ENCODE results near the gene CAPN2.
"Not testable (repeated sequence)": the region's sequence is repeated elsewhere in the genome, so short reads cannot be mapped to it uniquely, and the experiment has no call there.

Gene CAPN2

DNA sequence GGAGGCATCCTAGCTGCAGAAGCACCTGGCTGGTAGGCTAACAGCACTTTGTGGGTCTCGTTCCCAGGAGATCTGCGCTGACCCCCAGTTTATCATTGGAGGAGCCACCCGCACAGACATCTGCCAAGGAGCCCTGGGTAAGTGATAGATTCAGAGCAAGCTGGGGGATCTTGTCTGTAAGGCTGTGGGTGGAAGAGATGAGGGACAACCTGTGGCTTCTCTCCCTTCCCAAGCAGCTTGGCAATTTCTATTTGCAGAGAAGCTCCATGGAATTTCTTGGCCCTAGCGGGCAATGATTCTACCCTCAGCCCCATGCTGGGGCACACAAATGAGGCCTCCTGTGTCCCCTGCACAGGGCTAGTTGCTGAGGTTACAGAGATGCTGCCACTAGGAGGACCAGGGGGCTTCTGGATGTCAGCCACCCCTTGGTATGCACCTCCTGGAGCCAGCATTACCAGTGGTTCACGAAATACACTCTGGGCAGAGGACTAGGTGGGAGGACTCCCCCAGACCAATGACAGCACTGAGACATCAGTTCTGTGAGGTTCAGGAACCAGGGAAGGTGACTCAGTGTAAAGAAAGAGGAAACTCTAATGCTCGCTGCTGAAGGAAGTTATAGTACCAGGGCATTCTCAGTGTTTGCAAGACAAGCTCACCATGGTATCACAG lies 5.5 kb downstream of the CAPN2 start:
- DNase-seq, result no peak

DNA sequence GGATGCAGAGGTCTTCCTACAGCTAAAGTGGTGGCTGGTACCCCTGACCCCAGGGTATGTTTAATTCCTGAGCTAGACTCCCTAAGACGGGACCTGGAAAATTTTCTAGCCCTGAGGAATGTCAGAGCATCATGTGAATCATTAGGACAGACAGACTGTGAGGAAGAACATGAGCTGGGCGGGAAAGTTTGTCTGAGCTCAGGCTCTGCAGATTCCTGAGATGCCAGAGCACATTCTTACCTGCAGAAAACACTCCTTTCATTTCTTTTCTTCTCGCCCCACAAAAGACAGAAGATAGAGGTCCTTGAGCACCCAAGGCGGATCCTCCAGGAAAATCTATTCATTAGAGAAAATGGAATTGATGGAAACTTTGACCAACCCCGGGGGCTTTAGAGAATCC lies 6.5 kb downstream of the CAPN2 start:
- DNase-seq, result no peak

DNA sequence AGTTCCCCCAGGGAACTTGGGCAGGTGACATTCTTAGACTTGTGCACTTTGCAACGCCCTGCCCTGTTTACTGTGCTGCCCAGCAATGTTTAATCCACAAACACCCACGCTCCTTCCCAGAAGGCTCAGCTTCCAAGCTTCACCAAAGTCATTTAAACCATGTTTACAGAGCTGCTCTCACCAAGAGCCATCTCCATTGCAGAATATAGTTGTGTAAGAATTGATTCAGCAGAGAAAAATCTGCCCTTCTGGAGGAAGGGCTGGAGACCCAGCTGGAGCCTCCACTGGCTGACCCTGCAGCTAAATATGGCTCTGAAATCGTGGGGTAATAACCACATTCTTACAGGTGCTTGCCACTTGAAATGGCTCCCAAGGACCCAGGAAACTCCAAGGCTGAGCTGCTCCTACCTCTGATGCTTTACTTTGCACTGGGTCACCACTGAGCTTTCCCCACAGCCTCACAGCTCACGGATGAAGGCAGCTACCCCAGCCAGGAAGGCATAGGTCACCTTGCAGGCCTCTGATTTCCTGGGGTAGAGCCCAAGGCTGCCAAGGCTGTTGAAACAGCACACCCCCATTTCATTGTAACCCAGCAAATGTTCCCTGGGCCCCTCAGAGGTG lies 8.7 kb downstream of the CAPN2 start:
- no peak for DNase-seq

DNA sequence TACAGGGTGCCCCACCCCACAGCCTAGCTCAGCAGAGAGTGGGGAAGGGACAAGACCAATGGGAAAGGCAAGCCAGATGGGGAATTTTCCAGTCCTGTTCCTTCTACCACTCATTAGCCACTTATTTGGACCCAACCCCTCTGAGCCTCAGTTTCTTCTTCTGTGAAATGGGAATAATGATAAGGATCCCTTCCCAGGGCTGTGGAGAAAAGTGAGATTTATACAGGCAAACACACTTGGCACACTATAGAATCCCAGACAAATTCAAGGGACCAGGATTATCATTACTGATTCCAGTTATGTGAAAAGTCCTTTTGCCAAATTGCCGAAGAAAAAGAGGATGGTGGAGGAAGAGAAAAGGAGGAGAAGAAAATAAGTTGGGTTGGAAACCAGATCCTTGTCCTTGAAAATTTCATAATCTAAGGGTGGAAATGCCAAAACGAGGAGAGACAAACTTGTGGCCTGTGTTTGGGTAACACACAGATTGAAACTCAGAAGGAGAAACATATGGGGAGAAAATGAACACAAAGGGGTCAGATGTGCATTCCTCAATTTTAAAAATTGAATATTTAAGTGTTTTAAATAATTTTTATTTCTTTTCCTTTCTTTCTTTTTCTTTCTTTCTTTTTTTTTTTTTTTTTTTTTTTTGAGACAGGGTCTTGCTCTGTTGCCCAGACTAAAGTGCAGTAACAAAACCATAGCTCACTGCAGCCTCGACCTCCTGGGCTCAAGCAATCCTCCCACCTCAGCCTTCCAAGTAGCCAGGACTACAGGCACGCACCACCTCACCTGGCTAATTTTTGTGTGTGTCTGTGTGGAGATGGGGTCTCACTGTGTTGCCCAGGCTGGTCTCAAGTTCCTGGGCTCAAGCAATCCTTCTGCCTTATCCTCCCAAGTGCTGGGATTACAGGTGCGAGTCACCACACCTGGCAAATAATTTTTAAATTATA lies 9.6 kb downstream of the CAPN2 start:
- no peak for DNase-seq

DNA sequence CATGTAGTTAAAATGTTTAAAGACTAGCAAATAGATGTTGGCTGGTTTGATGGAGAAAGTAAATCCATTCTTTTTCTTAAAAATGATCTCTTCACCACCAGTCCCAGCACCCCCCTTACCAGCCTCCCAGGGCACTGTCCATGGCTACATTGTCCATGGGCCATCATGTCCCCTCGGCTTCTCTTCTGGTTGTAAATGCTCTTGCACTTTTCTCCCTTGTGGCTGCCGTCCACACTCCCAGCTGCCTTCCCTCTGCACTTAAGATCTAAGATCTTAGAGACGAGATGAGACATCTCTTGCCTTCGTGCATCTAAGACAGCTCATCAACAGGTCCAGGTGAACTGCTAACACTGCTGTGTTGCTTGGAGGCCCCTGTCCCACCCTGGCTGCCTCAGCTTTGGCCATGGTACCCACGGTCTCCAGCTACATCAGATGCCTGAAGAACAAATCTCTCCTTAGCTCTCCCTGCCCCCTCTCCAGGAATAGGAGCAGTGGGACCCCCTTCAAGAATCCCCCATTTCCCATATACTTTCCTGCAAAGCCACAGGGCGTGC lies 11.1 kb downstream of the CAPN2 start:
- no peak for DNase-seq

DNA sequence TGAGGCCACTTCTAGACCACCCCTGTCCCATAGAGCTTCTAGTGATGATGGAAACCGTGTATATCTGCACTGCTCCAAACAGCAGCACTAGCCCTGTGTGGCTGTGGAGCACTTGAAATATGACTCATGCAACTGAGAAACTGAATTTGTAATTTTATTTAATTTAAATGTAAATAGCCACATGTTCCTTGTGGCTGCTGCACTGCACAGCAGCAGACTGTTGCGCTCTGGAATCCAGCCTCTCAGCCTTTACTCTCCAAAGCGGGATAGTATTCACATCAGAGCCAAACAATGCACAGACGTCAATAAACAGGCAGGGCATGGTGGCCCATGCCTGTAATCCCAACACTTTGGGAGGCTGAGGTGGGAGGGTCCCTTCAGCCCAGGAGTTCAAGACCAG lies 12.0 kb downstream of the CAPN2 start:
- no peak for DNase-seq

DNA sequence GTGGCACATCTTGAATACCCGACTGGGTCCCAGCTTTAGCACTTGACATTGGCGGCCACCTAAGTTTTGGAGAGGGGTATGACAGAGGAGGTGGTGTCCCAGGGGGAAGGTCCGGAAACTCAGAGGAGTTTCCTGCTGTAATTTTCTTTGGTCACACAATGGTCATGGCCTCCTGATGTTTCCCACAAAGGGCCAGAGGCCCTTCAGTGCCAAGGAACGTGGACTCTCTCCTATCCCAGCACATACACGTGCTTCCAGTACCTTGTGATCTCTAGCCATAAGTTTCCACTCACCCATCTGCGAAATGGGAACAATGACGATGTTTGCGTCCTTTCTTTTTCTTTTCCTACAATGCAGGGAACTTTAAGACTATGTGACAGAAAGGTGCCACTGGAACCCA lies 13.2 kb downstream of the CAPN2 start:
- no peak for DNase-seq

DNA sequence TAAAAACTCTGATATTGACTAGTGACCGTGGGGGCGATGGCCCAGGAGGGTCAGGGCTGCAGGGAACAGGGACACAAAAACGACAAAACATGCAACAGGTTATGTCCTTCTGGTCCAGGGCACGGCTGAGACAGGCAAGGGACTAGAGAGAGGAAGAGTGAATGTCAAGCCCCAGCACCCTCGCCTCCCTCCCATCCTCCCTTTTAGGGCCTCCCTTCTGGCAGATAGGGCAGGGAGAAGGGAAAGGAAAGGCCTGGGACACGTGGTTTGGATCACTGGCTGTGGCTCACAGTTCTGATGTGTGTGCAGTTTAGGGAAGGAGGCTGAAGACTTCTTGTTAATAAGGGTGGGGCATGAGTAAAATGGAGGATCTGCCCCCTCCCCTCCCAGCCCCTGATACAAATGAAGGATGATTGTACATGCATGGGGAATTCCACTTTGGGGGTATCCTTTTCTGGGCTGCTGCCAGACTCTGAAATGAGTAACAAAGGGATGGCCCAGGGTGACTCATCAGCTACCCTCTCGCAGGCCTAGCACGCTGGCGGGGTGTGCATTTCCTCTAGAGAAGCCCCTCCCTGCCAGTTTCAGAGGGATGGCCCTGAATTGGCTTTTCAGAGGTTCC lies 14.2 kb downstream of the CAPN2 start:
- peak; percentile 87 for DNase-seq

DNA sequence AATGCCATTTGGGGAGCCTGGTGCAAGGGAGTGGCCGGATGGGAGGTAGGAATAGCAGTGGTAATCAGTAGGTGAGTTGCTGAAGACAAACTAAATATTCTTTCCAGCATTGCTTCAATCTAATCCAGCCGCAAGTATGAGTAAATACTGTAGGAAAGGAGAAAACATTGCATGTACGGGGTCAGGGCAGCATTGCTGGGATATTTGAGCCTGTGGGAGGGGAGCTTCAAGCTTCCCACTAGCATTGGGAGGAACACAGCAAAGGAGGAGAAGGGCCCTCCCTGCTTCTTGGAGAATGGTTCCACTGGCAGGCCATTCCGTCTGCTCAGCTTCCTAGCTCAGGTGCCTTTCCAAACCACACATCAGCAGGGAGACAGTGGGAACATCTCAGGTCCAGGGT lies 15.2 kb downstream of the CAPN2 start:
- no peak for DNase-seq

DNA sequence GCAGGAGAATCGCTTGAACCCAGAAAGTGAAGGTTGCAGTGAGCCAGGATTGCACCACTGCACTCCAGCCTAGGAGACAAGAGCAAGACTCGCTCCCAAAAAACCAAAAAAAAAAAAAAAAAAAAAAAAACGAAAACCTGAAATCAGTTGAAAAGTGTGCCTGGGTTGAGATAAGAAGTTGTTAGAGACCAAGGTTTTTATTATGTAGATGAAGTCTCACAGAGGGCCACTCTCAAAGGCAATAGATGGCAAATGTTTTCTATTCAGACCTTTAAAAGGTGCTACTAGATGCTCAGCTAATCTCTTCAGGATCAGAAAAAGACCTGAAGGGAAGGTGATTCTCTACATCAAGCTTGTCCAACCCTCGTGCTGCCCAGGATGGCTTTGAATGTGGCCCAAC lies 17.6 kb downstream of the CAPN2 start:
- no peak for DNase-seq

DNA sequence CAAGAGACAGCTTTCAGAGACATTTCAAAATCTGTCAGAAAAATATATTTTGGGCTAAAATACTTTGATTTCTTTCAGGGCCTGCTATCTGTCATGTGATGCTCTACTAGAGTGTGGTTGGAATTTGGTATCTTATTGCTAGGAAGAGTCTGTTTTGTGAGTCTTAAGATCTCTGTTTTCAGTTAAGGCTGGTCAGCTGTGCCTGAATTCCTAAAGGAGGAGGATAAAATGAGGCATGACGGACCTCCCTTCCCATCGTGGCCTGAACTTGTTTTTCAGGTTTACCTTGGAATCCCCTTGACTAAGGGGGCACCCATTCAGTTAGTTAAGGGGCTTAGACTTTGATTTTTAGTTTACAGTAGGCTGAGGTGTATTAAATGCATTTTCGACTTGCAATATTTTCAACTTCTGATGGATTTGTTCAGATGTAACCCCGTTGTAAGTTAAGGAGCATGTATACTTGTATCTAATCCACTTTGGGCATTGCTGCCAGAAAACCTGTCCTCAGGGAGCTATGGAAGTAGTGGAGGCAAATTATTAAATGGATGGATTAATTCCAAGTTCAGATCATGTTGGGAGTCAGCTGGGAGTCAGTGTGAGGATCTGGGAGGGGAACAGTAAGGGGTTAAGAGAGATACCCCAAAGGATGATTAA lies 18.3 kb downstream of the CAPN2 start:
- no peak for DNase-seq

DNA sequence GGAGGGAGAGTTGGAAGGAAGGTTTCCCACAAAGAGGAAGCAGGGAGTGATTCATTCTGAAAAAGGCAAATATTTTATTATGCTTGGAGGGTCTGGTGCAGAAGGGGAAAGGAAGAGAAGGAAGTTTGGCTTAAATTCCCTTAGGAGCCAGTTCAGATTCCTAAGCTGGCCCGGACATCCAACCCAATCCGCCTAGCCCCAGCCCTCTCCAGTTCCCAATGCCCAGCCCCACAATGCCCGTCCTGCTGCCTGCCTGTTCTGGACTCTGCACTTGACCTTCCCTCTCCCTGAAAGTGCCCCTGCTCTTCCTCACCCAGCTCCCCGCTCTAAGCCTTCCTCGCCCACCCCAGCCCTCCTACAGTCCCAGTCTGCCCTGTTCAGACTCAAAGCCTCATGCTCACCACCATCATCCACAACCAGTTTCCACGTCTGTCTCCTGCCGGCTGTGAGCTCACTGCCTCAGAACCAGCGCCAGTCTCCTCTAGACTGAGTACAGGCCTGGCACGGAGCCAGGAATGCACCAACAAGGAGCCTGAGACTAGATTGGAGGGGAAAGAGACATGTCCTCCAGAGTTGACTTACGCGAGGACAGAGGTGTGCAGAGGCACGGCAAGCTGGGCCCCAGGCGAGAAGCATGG lies 18.9 kb downstream of the CAPN2 start:
- no peak for DNase-seq

DNA sequence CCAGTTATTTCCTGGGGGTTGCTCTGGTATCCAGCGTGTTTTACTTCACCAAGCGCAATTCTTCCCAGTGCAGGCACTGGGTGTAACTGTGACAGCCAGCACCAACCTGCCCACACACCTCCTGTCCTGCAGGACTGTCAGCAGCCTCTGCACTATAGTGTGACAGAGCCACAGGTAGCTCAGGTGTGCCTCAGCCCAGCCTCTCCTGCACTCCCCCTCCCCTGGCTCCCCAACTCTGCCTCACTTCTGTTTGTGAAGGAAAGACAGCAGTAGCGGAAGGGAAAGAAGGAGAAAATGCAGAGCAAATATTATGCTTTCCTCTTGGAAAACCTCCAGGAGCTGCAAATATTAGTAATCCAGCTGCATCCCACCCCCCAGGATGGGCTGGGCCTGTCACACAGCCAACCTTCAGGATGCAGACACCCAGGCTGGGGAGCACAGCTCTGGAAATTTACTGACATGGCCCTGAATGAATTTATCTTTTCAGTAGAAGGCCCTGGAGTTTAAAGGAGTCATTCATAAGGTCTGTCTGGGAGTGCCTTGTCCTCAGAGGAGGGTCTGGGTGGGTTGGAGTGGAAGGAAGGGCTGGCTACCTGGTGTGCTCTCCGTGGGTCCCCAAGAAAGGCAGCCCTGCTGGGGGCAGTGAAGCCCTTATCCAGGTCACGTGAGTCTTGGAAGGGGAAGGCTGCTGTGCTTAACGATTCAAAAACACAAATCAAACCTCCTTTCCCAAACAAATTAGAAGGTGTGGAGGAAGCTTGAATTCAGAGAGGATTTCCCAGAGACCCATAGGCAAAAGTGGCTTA lies 20.9 kb downstream of the CAPN2 start:
- DNase-seq, result no peak

DNA sequence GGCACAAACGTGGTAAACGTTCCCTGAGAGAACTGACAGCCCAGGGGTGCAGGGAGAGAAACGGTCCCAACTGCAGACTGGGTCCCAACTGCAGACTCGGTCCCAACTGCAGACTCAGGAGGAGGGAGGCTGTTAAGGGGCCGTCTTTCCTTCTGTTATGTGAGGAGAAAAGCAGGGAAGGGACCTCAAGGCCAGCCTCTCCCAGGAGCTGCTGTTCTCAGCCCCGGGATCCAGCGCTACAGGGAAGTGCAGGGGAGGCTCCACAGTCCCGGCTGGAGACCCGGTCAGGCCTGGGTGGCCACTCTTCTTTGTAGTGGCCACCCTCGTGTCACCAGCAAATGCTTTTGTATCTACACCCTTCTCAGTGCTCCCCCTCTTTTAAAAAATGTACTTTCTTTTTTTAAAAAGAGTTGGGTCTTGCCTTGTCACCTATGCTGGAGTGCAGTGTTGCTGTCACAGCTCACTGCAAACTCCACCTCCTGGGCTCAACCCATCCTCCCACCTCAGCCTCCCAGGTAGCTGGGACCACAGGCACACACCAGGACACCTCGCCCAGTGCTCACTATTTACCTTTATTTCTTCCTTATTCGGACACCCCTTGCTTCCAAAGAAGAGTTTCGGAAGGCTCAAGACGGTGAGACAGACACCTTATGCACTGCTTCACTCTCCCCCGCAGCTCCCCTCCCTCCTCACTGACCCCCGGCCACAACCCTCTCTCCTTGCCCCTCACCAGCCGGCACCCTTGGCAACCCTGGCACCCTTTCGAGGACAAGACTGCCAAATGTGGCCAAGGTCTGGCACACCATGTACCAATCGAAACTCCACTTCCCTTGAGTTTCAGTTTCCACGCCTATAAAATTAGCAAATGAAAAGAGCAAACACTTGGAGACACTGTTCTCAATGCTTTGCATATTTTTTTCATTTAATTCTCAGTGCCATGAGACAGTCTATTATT lies 21.8 kb downstream of the CAPN2 start:
- no peak for DNase-seq

DNA sequence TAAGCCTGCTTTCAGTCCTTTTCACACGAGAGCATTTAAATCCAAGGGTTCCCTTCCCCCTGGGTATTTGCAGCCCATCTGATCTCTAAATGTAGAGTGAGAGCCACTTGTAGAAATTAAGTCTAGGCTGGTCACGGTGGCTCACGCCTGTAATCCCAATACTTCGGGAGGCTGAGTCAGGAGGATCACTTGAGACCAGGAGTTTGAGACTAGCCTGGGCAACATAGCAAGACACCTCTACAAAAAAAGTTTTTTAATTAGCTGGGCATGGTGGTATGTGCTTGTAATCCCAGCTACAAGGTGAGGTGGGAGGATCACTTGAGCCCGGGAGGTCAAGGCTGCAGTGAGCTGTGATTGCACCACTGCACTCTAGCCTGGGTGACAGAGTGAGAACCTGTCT lies 24.3 kb downstream of the CAPN2 start:
- DNase-seq, result not testable (repeated sequence)

DNA sequence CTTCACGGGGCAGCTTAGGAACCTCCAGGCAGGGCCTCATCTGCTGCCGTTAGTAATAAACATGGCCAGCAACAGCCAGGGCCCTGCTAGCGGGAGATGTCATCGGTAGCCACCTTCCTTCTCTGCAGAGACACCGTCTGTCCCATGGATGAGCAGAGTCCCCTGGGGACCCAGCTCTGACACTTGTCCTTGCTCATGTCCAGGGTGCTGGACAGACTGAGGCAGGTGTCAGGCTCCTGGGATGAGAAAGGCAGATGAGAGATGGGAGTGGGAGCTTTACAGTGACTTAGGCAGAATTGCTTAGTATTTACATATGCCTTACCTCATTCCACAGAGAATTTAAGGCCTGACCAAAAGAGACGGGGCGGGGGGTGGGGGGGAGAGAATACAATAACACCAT lies 25.0 kb downstream of the CAPN2 start:
- no peak for DNase-seq

DNA sequence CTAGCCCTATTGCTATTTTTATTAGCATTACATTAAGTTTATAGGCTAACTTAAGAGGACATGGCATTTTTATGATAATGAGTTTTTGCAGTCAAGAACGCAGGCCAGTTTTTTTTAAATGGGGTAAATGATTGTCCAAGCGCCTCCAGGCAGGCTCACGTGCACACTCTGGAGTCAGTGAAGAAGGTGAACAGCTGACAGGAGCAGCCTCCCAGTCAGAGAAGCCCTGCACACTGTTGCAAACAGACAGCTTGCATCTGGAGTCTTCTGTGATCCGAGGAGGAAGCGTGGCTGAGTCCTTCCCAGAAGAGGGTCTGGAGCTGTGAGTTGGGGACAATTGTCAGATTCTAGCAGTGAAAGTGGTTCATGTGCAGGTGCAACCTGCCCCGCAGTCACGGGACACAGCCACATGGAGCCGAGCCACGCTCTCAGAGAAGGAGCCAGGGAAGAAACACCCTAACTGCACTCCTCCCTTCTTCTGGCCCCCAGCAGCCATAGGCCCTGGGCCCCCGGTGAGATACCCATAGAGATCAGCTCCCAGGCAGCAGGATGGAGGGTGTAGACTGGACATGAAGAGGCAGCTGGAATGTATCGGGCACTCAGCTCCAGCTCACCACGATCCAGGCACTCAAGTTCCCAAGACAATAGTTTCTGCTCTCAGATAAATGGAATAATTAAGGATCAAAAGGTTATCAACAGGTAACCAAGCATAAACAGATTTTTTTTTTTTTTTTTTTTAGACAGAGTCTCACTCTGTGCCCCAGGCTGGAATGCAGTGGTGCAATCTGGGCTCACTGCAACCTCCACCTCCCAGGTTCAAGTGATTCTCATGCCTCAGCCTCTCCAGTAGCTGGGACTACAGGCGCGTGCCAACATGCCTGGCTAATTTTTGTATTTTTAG lies 26.4 kb downstream of the CAPN2 start:
- DNase-seq, result no peak

DNA sequence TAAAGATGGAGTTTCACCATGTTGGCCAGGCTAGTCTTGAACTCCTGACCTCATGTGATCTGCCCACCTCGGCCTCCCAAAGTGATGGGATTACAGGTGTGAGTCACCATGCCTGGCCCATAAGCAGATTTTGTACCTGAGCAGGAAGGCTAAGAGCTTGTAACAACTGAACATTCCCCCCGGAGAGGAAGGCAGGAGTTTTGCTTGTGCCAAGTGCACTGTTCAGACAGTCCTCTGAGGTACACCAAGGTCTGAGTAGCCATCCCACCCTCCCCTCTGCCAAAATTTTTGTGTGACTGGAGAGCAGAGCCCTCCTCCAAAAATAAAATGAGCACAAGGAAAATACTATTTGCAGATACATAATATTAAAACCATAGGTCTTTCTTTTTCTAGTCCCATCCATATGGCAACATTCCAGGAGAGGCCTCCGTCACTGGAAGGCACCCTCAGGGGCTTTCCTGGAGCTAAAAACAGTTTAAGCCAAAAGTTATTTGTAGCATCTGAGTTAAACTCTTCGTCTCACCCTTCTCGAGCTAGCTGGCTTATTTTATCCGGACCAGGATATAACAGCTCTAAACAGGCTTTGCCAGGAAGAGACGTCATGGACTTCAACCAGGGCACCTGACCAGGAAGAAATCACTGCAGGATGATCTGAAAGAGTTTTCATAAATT lies 27.2 kb downstream of the CAPN2 start:
- DNase-seq, result no peak

Measured in activated gamma-delta T cell treated with Interleukin-2 at 50 U/mL for 16 hours (primary cell).